Stimulated activated naive CD8-positive, alpha-beta T cell treated with anti-CD3 and anti-CD28 coated beads, Interleukin-15, amount 100 ng/mL, for 72 hours (primary cell): ENCODE measurements around the gene WIZ.
A peak's percentile ranks its signal among the peaks of the same experiment; 100 is the strongest.

Experiments
- ATAC-seq: fragments of 150-1000 bp; cut with Tn5 transposase; 2 replicates; pipeline ENCODE4 v1.10.0; 2021; ENCODE audit warnings: mild to moderate bottlenecking, moderate library complexity
- DNase-seq, 2 donors: peaks; one replicate each; pipeline ENCODE4 v3.0.0; 2021 to 2022
- H3K27ac Mint-ChIP-seq, 2 donors: one replicate each; pipeline ENCODE4 v1.8.0; 2022; ENCODE audit warnings: mild to moderate bottlenecking in 2 of 2, mixed read lengths in 2 of 2, moderate library complexity in 2 of 2
- H3K27me3 Mint-ChIP-seq: one replicate; pipeline ENCODE4 v1.8.0; 2022; ENCODE audit warnings: mixed read lengths
- H3K4me1 Mint-ChIP-seq: one replicate; pipeline ENCODE4 v1.8.0; 2022; ENCODE audit warnings: mild to moderate bottlenecking, mixed read lengths
- H3K4me3 Mint-ChIP-seq, 2 donors: one replicate each; pipeline ENCODE4 v1.8.0; 2022; ENCODE audit warnings: mild to moderate bottlenecking in 2 of 2, mixed read lengths in 2 of 2, moderate library complexity in 1 of 2
- H3K9me3 Mint-ChIP-seq, 2 donors: one replicate each; pipeline ENCODE4 v1.8.0; 2022; ENCODE audit warnings: mixed read lengths in 2 of 2

Gene WIZ

DNA sequence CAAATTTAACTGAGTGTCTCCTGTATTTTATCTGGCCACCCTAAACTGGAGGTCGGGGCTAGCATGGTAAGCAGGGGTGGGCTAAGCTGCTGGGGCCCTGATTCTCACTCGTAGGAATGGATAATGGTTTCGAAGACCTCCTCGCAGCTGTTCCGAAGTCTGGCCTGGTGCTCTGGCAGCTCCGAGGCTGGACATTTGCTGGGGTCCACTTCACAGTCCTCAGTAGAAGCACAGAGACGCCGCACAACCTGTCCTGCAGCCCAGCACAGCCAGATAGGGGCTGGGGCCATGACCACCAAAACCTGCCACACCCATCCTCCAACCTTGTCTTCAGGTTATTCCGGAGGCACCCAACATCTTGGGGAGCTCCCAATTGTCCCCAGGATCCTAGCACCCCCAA is 6.2 kb upstream of the WIZ start:
- no peak overlapping the region for H3K27ac Mint-ChIP-seq
- no peaks in the 10 kb centered on the region for H3K9me3 Mint-ChIP-seq
- ATAC-seq (no peak), DNase-seq (no peak)
- no peak overlapping the region for H3K4me3 Mint-ChIP-seq
- H3K4me1 Mint-ChIP-seq = peaks cover 39% of the 10 kb centered on the region
- H3K27me3 Mint-ChIP-seq = no peaks in the 10 kb centered on the region

GRCh38 chr19:15453906-15454860 is 4.4 kb upstream of the WIZ start:
- Mint-ChIP-seq H3K27me3 (no peaks in the 10 kb centered on the region), H3K4me1 (peaks cover 42% of the 10 kb centered on the region), H3K4me3 (no peak overlapping the region), H3K27ac (peak overlapping the region; percentile 31 to 82), H3K9me3 (peaks cover 6 to 8% of the 10 kb centered on the region in 2 donors)
- ATAC-seq = no peak
- DNase-seq = no peak

- DNase-seq (no peak), ATAC-seq (no peak)
- Mint-ChIP-seq H3K9me3 (peaks cover 6 to 8% of the 10 kb centered on the region in 2 donors), H3K27ac (no peak overlapping the region), H3K4me1 (peaks cover 47% of the 10 kb centered on the region), H3K27me3 (no peaks in the 10 kb centered on the region), H3K4me3 (no peak overlapping the region)
Observed at GRCh38 chr19:15453091-15453578, 3.4 kb upstream of the WIZ start.

- Mint-ChIP-seq H3K4me1 (peaks cover 42% of the 10 kb centered on the region), H3K27ac (no peak overlapping the region), H3K27me3 (no peaks in the 10 kb centered on the region), H3K4me3 (no peak overlapping the region), H3K9me3 (peaks cover 6 to 8% of the 10 kb centered on the region in 2 donors)
- ATAC-seq (no peak), DNase-seq (no peak)
Observed at GRCh38 chr19:15452111-15453047, 2.6 kb upstream of the WIZ start.

- DNase-seq (no peak), ATAC-seq (no peak)
- peak overlapping the region; percentile 81 to 83 for H3K4me3 Mint-ChIP-seq
Observed at GRCh38 chr19:15450528-15450890, 753 bp upstream of the WIZ start.

DNA sequence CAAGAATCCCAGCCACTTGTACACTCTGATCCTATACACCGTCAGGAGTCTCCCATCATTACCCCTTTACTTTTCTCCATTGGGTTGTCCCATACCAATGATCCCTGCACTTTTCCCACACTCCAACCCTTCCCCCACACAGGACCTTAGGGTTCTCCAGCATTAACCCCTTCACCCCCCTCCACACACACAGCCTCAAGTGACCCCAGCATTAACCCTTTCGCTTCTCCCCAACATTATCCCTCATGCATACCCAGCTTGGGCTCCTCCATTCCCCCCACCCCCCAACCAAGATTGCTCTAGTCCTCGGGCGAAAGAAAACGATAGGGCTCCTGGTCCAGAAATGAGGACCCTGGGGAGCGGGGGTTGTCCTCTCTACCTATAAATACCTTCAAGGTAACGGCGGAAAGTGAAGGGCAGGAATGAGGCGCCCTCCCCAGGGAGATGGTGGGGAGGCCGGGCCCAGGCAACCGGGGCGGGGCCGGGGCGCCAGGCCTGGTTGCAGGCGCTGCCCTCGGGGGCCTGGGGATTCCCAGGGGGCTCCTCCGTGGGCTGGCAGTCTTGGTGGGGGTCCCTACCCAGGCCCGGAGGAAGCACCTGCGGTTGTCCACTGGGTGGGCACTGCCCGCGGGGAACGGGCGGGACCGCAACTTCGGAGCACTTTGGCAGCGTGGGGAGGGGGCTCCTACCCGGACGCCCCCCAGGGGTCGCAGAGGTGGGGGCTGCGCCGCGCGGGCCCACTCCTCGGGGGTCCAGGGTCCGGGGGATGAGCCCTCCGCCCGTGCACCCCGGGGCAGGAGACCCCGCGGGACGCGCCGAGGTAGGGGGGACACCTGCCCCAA is 757 bp downstream of the WIZ start:
- no peaks in the 10 kb centered on the region for H3K27me3 Mint-ChIP-seq
- DNase-seq (peak in 1 of 2 donors; percentile 28), ATAC-seq (no peak)
- peak overlapping the region; percentile 49 to 55 for H3K27ac Mint-ChIP-seq
- H3K4me1 Mint-ChIP-seq = peaks cover 25% of the 10 kb centered on the region
- peak overlapping the region; percentile 59 to 63 for H3K4me3 Mint-ChIP-seq
- peaks cover 6 to 8% of the 10 kb centered on the region in 2 donors for H3K9me3 Mint-ChIP-seq

More at GRCh38 chr19:15450528-15450890, 753 bp upstream of the WIZ start:
- peaks cover 6 to 8% of the 10 kb centered on the region in 2 donors for H3K9me3 Mint-ChIP-seq
- peak overlapping the region; percentile 15 to 66 for H3K27ac Mint-ChIP-seq
- H3K27me3 Mint-ChIP-seq = no peaks in the 10 kb centered on the region
- H3K4me1 Mint-ChIP-seq = peaks cover 34% of the 10 kb centered on the region

DNA sequence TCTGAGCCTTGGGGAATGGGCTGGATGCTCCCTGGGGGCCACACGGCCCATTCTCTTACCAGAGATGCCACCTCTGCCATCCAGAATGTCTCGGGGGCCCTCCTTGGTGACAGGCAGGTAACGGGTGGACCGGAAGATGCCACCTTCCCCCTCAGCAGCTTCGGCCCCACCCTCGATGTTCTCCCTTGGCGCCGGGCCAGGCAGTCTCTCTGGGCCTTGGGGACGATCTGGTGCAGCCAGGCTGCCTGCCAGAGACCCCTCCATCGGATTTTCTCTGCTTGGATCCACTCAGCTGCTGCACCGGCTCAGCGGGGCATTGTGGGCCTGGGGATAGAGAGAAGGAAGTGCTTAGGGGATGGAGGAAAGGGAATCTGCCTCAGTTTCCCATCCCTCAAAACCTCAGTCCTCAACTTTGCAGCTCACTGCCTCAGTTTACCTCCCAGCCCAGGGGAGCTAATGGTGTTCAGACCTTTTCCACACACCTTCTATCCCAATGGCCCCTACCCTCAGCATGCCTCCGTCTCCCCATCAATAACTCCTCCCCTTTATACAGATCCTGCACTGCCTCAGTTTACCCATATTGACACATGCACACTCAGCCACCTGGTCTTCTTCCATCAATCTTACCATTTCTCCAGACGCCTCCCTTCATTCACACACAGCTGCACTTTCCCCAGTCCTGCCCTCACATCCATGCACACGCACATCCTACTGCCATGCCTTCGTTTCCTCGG is 1.5 kb downstream of the WIZ start:
- Mint-ChIP-seq H3K9me3 (peaks cover 6 to 8% of the 10 kb centered on the region in 2 donors), H3K4me1 (peaks cover 25% of the 10 kb centered on the region), H3K27ac (no peak overlapping the region), H3K4me3 (peak overlapping the region in 1 of 2 donors; percentile 63), H3K27me3 (no peaks in the 10 kb centered on the region)
- no peak for DNase-seq
- ATAC-seq = no peak

- Mint-ChIP-seq H3K9me3 (peaks cover 6 to 8% of the 10 kb centered on the region in 2 donors), H3K27me3 (no peaks in the 10 kb centered on the region), H3K27ac (peak overlapping the region in 1 of 2 donors; percentile 37), H3K4me3 (no peak overlapping the region), H3K4me1 (peaks cover 23% of the 10 kb centered on the region)
- ATAC-seq (no peak), DNase-seq (no peak)
Observed at GRCh38 chr19:15447057-15447456, 2.7 kb downstream of the WIZ start.

- no peak overlapping the region for H3K4me3 Mint-ChIP-seq
- ATAC-seq (no peak), DNase-seq (no peak)
- H3K27me3 Mint-ChIP-seq = no peaks in the 10 kb centered on the region
- H3K27ac Mint-ChIP-seq = peak overlapping the region in 1 of 2 donors; percentile 69
- peaks cover 6 to 8% of the 10 kb centered on the region in 2 donors for H3K9me3 Mint-ChIP-seq
- H3K4me1 Mint-ChIP-seq = peaks cover 15% of the 10 kb centered on the region
Observed at GRCh38 chr19:15445807-15446376, 3.9 kb downstream of the WIZ start.

- ATAC-seq = no peak
- Mint-ChIP-seq H3K27ac (peak overlapping the region in 1 of 2 donors; percentile 69), H3K27me3 (no peaks in the 10 kb centered on the region), H3K4me3 (no peak overlapping the region), H3K9me3 (peaks cover under 1 to 3% of the 10 kb centered on the region in 2 donors), H3K4me1 (peaks cover 8% of the 10 kb centered on the region)
- no peak for DNase-seq
Observed at GRCh38 chr19:15445227-15445605, 4.5 kb downstream of the WIZ start.

GRCh38 chr19:15444505-15445226 is 5.1 kb downstream of the WIZ start:
- Mint-ChIP-seq H3K4me3 (no peak overlapping the region), H3K4me1 (peaks cover 6% of the 10 kb centered on the region), H3K9me3 (no peaks in the 10 kb centered on the region), H3K27ac (no peak overlapping the region), H3K27me3 (no peaks in the 10 kb centered on the region)
- no peak for ATAC-seq
- no peak for DNase-seq

DNA sequence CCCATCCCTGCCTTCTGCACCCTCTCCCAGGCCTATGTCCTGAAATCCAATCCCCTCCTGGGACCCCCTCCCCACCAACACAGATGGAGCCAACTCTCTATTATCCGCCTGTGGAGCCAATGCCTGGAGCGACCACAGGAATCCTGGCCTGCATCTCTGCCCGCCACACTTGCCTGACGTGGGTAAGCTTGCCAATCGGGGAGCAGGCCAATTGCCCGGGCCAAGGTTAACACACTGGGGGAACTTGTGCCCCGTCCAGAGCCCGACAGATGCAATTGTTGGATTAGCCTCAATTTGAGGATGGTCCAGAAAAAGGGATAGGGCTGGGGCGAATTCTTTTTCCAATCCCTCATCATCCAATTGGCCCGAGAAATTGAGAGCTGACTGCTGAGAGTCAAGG is 5.9 kb downstream of the WIZ start:
- Mint-ChIP-seq H3K4me1 (peaks cover 2% of the 10 kb centered on the region), H3K9me3 (no peaks in the 10 kb centered on the region), H3K4me3 (no peak overlapping the region), H3K27me3 (no peaks in the 10 kb centered on the region), H3K27ac (no peak overlapping the region)
- ATAC-seq (no peak), DNase-seq (no peak)

DNA sequence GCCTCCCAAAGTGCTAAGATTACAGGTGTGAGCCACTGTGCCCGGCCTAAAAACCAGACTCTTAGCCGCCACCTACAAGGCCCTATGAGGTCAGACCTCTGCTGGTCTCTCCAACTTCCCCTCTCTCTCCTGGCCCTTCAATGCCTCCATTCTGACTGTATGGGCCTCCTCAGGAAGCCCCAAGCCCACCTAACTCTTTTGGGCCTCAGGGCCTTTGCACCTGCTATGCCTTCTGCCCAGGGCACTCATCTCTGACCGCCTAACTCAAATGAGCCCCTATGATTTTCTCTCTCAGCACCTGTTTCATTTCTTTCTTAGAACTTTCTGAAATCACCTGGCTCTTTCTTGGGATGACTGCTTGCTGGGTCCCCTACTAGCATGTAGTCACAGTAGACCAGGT is 6.4 kb downstream of the WIZ start:
- DNase-seq = no peak
- H3K27ac Mint-ChIP-seq = no peak overlapping the region
- no peaks in the 10 kb centered on the region for H3K4me1 Mint-ChIP-seq

More for the DNA sequence above, 6.4 kb downstream of the WIZ start:
- no peak overlapping the region for H3K4me3 Mint-ChIP-seq
- no peak for ATAC-seq
- H3K27me3 Mint-ChIP-seq = no peaks in the 10 kb centered on the region
- H3K9me3 Mint-ChIP-seq = no peaks in the 10 kb centered on the region
